ENCODE data around the gene ANO6. TPM values are rescaled to one million over a fixed set of nuclear protein-coding genes. Genes with fewer than 3 reads are reported as not detected.

The ANO6 gene
- total and polyA plus RNA-seq, 4 donors = 8.7 to 102 (median 40.5) TPM

GRCh38 chr12:45174595-45174994 is 41.3 kb upstream of the ANO6 start:
- H3K9me3 ChIP-seq (ENCODE audit: control insufficient read depth in 4 of 4, insufficient read depth in 3 of 4, low read length in 3 of 4) = peaks cover 0 to 12% (median 5%) of the 10 kb centered on the region in 4 donors
- no peak overlapping the region for H3K4me3 ChIP-seq
- H3K27me3 ChIP-seq (ENCODE audit: control insufficient read depth in 3 of 3, insufficient read depth in 3 of 3, low read length in 2 of 3) = no peaks in the 10 kb centered on the region
- H3K4me1 ChIP-seq (ENCODE audit: control insufficient read depth in 5 of 5, insufficient read depth in 5 of 5, low read length in 5 of 5) = no peaks in the 10 kb centered on the region
- 99% methylated on average over 14 of the region's 14 CpGs for WGBS, 2 donors
- TF ChIP-seq CTCF (IDR thresholded peaks at IDR 0.05; ENCODE audit: control extremely low read depth, extremely low read depth) = no peak
- no peak for ATAC-seq (ENCODE audit: insufficient read depth, low FRiP score)
- H3K36me3 ChIP-seq (ENCODE audit: control insufficient read depth in 4 of 4, insufficient read depth in 4 of 4, low read length in 4 of 4) = peaks cover 0 to 7% (median 2%) of the 10 kb centered on the region in 4 donors
- H3K27ac ChIP-seq (ENCODE audit: low read depth in 1 of 2, low read length in 1 of 2) = no peak overlapping the region
- DNase-seq = no peak
- H3K9ac ChIP-seq (ENCODE audit: insufficient read depth in 1 of 2, low read length in 2 of 2) = no peak overlapping the region

GRCh38 chr12:45178771-45179170 is 37.1 kb upstream of the ANO6 start:
- no peak for TF ChIP-seq CTCF (IDR thresholded peaks at IDR 0.05; ENCODE audit: control extremely low read depth, extremely low read depth)
- no peak overlapping the region for H3K4me3 ChIP-seq
- H3K27me3 ChIP-seq (ENCODE audit: control insufficient read depth in 3 of 3, insufficient read depth in 3 of 3, low read length in 2 of 3) = no peaks in the 10 kb centered on the region
- ATAC-seq (ENCODE audit: insufficient read depth, low FRiP score) = no peak
- DNase-seq = no peak
- no peak overlapping the region for H3K9ac ChIP-seq (ENCODE audit: insufficient read depth in 1 of 2, low read length in 2 of 2)
- H3K9me3 ChIP-seq (ENCODE audit: control insufficient read depth in 4 of 4, insufficient read depth in 3 of 4, low read length in 3 of 4) = peaks cover 0 to 12% (median 5%) of the 10 kb centered on the region in 4 donors
- no peak overlapping the region for H3K27ac ChIP-seq (ENCODE audit: low read depth in 1 of 2, low read length in 1 of 2)
- no peaks in the 10 kb centered on the region for H3K4me1 ChIP-seq (ENCODE audit: control insufficient read depth in 5 of 5, insufficient read depth in 5 of 5, low read length in 5 of 5)
- peaks cover 0 to 7% (median 2%) of the 10 kb centered on the region in 4 donors for H3K36me3 ChIP-seq (ENCODE audit: control insufficient read depth in 4 of 4, insufficient read depth in 4 of 4, low read length in 4 of 4)

- no peak overlapping the region for H3K4me3 ChIP-seq
- no peaks in the 10 kb centered on the region for H3K4me1 ChIP-seq (ENCODE audit: control insufficient read depth in 5 of 5, insufficient read depth in 5 of 5, low read length in 5 of 5)
- no peaks in the 10 kb centered on the region for H3K36me3 ChIP-seq (ENCODE audit: control insufficient read depth in 4 of 4, insufficient read depth in 4 of 4, low read length in 4 of 4)
- H3K27ac ChIP-seq (ENCODE audit: low read depth in 1 of 2, low read length in 1 of 2) = no peak overlapping the region
- H3K9ac ChIP-seq (ENCODE audit: insufficient read depth in 1 of 2, low read length in 2 of 2) = no peak overlapping the region
- H3K9me3 ChIP-seq (ENCODE audit: control insufficient read depth in 4 of 4, insufficient read depth in 3 of 4, low read length in 3 of 4) = peaks cover 0 to 8% (median 5%) of the 10 kb centered on the region in 4 donors
- ATAC-seq (ENCODE audit: insufficient read depth, low FRiP score) (no peak), DNase-seq (no peak)
- H3K27me3 ChIP-seq (ENCODE audit: control insufficient read depth in 3 of 3, insufficient read depth in 3 of 3, low read length in 2 of 3) = no peaks in the 10 kb centered on the region
- TF ChIP-seq CTCF (IDR thresholded peaks at IDR 0.05; ENCODE audit: control extremely low read depth, extremely low read depth) = no peak
These were observed 33.4 kb upstream of the ANO6 start for GRCh38 chr12:45182511-45182910.

- no peak overlapping the region for H3K27ac ChIP-seq (ENCODE audit: low read depth in 1 of 2, low read length in 1 of 2)
These were observed 32.6 kb upstream of the ANO6 start for GRCh38 chr12:45183246-45183645.

More at GRCh38 chr12:45183246-45183645, 32.6 kb upstream of the ANO6 start:
- H3K9ac ChIP-seq (ENCODE audit: insufficient read depth in 1 of 2, low read length in 2 of 2) = no peak overlapping the region
- no peak overlapping the region for H3K4me3 ChIP-seq
- H3K4me1 ChIP-seq (ENCODE audit: control insufficient read depth in 5 of 5, insufficient read depth in 5 of 5, low read length in 5 of 5) = no peaks in the 10 kb centered on the region
- H3K9me3 ChIP-seq (ENCODE audit: control insufficient read depth in 4 of 4, insufficient read depth in 3 of 4, low read length in 3 of 4) = peaks cover 0 to 7% (median 2%) of the 10 kb centered on the region in 4 donors
- DNase-seq = peak in 2 of 3 donors; percentile 38 to 49
- H3K27me3 ChIP-seq (ENCODE audit: control insufficient read depth in 3 of 3, insufficient read depth in 3 of 3, low read length in 2 of 3) = no peaks in the 10 kb centered on the region
- no peaks in the 10 kb centered on the region for H3K36me3 ChIP-seq (ENCODE audit: control insufficient read depth in 4 of 4, insufficient read depth in 4 of 4, low read length in 4 of 4)
- ATAC-seq (ENCODE audit: insufficient read depth, low FRiP score) = no peak
- 69 to 78% methylated on average over 2 of the region's 2 CpGs for WGBS, 2 donors
- no peak for TF ChIP-seq CTCF (IDR thresholded peaks at IDR 0.05; ENCODE audit: control extremely low read depth, extremely low read depth)
